HG03159 (cell line): ENCODE measurements around the gene COG4.
"Not testable (repeated sequence)": the region's sequence is repeated elsewhere in the genome, so short reads cannot be mapped to it uniquely, and the experiment has no call there.

Experiments
- ATAC-seq: cut with Tn5 transposase; IDR thresholded peaks from one replicate; pipeline ENCODE4 v1.9.1; 2021; ENCODE audit warnings: mild to moderate bottlenecking, moderate library complexity; ENCODE audit not compliant: unreplicated experiment

The COG4 gene

DNA sequence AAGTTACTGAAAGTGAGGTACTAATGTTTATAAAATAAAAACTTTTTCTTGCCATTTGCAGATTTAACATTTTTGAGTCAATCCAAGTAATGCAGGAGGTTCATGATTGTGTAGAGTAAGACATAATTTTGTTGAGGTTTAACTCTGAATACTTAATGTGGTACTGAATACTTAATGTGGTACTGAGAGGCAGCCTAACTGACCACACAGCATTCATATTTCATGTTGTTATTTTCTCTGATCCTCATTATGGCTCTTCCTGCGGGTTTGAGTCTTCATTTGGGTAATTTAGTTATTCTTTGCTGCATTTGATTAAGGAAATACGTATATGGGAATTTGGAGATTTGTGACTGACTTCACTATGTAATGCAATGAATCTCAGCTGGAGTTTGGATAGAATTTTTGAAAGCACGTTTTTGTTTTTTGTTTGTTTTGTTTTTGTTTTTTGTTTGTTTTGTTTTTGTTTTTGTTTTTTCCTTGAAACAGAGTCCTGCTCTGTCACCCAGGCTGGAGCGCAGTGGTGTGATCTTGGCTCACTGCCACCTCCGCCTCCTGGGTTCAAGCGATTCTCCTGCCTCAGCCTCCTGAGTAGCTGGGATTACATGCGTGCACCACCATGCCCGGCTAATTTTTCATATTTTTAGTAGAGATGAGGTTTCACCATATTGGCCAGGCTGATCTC is 4.1 kb upstream of the COG4 start:
- no peak for ATAC-seq

DNA sequence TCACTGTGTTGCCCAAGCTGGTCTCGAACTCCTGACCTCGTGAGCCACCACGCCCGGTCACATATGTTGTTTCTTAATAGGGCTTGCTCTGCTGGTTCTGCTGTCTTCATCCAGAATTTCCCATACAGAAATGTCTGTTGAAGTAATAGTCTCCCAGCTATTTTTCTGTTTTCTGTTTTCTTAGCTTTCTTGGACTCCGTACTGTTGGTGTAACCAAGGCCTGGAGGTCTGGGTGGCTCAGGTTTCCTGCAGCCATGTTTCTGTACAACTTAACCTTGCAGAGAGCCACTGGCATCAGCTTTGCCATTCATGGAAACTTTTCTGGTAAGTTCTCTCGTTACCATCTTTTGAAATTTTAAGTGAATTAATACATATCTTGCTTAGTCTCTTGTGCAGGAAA is 3.0 kb upstream of the COG4 start:
- ATAC-seq = no peak

DNA sequence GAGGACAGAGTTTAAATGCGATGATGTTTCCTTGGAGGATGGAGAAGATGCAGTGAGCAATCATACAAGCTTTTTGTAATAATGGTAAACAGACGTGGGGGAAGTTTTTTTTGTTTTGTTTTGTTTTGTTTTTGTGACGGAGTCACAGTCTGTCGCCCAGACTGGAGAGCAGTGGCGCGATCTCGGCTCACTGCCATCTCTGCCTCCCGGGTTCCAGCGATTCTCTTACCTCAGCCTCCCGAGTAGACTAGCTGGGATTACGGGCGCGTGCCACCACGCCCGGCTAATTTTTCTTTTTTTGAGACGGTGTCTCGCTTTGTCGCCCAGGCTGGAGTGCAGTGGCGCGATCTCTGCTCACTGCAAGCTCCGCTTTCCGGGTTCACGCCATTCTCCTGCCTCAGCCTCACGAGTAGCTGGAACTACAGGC is 1.1 kb upstream of the COG4 start:
- ATAC-seq = not testable (repeated sequence)

DNA sequence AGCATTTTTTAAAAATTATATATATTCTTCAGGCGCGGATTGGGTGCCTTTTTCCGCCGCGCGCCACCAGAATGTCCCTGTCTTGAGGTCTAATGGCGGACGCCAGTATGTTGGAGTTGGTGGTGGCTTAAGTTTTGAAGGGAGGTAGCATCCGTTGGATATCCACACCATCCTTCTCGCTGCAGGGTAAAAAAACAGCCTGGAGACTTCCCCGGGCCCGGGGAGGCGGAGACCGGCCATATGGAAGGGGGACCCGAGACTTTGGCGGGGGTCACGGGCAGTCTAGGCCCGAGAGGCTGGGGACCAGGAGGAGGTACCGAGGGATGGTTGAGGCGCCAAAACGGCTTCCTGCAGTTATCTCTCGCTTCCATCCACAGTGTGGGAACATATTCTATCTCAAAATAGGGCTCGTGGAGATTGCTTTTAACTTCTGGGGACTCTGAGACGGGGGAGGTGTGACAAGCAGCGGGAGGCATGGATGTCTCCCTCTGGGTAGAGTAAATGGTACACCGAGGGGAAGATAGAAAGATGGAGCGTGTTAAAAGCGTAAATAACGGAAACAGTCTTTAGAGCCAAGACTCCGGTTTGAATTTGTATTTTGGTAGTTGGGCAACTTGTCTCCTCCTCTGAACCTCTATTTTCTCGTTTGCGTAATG is 517 bp upstream of the COG4 start, which contains the start of gene SF3B3:
TSS of gene SF3B3 (plus strand) at position 74 of the 656 bp plus-strand sequence. CDS start 2,841 bp downstream, outside the sequence.
- ATAC-seq = peak; percentile 45

DNA sequence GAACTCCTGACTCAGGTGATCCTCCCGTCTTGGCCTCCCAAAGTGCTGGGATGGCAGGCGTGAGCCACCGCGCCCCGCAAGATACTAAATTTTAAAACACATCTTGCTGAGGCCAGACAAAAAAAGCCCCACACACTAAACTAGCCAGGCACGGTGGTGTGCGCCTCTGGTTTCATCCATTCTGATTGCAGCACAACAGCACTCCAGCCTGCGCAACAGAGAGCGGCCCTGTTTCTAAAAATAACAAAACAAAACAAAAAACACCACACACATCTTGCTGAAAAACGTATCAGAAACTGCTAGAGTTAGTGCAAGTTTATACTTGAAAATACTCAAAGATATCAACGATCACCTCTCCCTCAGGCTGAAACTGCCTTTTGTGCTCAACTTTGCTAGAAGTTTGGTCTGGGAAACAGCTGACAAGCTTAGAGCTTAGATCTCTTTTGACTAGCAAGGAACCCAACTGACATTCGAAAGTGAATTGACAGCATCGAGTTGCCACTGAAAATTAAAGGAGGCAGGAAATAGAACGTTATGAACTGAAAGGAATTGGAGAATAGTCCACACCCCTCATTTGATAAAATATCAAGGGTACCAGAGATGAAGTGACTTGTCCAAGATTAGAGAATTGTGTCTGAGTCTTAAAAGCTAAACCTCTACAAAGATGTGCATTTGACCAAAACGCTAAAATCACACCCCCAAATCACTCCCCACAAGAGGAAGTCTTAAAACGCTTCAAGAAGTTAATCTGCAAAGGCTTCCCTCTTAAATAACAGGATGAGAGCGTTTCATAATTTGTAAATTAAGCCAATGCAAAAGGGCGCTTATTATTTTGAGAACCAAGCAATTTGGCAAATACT is 908 bp downstream of the COG4 start:
- ATAC-seq = no peak

DNA sequence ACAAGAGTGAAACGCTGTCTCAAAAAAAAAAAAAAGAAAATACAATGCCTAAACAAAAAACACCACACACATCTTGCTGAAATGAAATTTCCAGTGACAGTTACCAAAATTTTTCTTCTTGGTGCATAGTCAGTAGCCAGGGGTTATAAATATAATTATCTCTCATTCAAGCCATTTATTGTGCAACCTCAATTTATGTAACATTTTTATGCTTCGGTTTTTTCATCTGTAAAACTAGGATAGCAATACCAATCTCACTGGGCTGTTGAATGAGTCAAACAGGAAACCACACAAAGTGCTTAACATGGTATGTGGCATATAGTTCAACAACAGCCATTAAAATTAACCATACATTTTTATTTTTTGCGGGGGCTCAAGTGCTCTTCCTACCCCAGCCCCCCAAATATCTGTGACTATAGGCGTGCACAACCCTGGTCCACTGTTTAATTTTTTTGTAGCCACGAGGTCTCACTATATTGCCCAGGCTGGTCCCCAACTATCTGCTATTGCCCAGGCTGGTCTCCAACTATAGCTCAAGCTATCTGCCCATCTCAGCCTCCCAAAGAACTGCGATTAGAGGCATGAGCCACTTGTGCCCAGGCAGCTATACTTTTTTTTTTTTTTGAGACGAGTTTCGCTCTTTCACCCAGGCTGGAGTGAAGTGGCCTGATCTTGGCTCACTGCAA is 2.6 kb downstream of the COG4 start:
- no peak for ATAC-seq

DNA sequence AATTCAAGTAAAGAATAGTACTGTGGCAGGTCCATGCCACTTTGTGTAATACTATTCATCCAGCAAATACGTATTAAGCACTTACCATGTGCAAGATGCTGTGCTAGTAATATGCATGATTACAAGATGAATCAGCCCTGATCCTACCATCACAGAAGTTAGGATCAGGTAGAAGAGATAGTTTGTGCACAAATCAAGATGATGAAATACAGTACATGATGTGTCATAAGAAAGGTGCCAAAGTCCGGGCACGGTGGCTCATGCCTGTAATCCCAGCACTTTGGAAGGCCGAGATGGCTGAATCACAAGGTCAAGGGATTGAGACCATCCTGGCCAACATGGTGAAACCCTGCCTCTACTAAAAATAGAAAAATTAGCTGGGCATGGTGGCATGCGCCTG is 10.9 kb downstream of the COG4 start:
- no peak for ATAC-seq

DNA sequence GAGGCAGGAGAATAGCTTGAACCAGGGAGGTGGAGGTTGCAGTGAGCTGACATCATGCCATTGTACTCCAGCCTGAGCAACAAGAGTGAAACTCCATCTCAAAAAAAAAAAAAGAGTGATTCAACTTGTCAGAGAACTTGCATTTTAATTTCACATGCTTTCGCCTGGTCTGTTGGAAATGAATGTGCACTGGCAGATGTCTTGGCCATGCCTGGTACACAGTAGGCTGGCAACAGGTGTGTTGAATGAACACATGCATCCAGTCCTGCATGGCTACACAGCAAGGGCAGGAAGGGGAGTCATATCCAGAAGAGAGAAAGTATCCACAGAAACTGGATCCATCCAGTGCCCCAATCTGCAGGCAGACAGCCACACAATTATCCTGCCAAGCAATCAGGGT is 11.5 kb downstream of the COG4 start:
- ATAC-seq = no peak

DNA sequence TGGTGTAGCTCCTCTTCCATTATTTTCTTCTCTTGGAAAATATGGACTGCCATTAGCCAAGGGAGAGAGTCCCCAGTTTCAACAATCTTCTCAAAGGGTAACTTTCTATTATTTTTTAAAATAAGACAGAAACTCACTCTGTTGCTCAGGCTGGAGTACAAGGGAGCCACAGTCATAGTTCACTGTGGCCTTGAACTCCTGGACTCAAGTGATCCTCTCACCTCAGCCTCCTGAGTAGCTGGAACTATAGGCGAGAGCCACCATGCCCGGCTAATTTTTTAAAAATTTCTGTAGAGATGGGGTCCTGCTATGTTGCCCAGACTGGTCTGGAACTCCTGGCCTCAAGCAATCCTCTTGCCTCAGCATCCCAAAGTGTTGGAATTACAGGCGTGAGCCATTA is 13.1 kb downstream of the COG4 start:
- no peak for ATAC-seq

DNA sequence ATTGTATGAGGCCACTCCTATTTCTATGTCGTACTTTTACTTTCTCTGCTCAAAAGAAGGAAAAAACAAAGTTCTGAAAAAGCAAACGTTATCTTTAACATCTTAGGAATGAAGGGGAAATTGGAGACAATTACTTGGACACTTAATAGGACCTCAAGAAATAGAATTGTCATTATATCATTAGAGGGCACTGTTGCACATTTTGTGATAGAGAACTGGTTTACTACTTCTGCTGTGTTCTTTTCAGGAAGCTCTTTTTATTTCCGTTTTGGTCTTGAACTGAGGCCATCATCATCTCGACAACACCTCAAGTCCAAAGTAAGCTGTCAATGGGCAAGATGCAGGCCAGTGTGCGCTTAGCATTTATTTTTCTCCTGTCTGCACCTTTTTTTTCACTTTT is 14.6 kb downstream of the COG4 start:
- no peak for ATAC-seq

DNA sequence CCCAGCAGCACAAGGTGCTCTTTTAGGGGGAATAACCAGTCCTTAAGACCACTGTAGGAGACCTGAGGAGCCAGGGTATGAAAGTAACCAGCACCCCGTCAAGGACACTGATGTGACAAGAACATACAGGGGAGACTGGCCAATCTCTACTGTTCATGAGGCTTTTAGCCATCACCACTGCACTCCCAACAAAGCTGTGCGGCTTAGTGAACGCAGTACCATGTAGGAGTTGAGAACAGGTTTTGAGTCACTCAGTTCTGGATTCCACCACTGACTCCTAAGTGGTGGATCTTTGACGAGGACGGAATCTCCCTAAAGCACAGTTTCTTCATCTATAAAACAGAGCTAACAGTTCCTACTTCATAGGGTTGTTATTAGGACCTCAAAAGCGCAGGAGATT is 26.8 kb downstream of the COG4 start:
- ATAC-seq = no peak

DNA sequence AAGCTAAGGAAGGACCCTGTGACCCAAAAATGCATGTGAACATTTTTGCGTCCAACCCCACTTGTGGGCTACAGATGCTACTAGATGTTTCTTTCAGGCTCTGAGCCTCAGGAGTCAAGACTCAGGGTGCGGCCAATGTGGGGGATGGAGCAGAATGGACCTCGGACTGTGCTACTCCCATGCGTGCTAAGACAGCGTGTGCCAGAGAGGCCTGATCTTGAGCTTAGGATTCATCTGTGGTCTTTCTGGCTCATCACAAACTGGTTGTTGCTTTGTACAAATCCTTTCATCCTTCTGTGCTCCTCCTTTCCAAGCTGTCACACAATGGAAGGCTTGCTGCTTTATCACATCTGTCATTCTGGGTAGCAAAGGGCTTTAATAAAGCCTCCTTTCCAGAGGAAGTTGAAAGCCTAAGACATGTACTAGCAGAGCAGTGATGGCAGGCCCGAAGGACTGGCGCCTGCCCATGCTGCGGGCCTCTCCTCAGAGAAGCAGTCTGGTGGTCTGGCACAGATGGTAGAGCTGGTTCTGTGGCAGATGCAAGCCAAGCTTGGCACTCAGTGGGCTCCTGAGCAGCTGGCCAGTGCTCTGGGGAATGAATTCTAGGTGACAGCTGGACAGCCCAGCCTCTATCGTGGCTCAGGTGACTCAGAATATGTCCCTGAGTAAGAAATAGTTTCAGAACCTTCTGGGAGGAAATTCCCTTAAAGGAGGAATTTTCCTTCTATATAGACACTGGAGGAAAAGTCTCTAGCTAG is 27.8 kb downstream of the COG4 start:
- ATAC-seq = no peak

DNA sequence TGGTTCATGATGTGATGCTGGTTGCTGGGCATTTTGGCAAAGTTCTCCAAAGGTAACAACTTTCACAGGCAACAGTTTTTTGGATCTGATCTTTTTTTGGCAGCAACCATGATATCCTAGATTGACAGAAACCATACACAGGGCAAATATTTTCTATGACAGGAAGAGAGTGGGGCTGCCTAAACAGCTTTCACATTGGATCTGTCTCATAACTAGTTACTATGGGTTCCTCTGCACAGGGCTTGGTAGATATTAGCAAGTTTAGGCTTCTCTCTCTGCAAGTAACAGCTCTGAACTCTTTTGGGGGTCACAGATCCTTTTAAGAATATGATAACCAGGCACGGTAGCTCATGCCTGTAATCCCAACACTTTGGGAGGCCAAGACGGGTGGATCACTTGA is 28.6 kb downstream of the COG4 start:
- no peak for ATAC-seq

DNA sequence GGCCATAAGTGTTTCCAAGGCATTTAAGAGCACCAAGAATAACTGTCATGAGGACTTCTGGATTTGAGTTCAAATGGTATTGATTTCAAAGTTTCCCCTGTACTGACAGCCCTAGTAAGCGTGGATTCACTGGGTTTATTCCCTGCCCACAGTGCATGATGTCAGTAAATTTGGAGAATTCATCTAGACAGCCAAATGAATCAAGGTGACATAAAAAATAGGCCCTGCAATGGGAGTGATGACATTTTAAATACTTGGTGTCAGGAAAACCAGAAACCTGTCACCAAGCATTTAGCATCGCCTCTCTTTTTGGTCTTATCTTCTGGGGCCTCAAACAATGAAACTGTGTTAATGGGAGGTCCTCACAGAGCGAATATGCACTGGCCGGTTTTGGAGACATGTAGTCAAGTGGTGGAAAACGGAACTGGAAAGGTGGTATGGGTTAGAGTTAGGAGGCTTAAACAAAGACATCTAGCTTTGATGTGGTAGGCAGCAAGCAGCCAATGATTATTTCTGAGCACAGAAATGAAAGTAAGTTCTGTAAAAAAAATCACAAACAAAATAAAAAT is 29.1 kb downstream of the COG4 start:
- ATAC-seq = no peak

DNA sequence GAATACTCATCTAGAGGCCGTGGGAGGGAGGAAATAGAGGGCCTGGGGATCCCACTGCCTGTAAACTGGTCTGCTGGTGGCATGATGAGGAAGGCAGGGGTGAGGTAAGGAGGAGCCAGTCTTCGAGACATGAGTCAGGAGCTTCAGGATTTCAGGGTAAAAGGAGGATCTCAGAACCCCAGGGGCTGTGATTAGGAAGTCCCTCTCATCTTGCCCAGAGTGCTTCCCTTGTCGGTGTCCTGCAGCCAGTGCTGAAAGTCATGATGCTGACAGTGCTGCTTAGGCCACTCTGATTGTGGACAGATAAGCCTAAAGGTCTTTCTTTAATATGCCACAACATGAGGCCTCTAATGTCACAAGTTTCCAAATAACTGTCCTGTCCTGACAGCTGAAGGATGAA is 29.6 kb downstream of the COG4 start:
- no peak for ATAC-seq

DNA sequence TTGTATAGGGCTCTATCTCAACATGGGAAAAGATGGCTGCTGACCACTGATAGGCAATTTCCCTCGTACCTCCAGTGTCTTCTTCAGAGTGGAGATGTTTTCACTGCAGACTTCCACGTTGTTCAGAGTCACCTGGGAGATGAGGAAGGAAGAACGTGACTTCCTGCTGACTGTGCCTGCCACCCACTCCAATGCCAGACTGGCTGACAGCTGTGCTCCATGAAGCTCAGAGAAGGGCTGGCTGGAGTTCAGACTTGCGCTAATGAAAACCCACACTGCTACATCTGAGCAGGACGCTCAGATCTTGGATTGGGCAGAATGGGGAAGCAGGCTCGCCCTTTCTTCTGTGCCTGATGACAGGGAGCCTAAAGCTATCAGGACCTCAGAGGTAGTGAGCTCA is 33.1 kb downstream of the COG4 start:
- ATAC-seq = no peak

DNA sequence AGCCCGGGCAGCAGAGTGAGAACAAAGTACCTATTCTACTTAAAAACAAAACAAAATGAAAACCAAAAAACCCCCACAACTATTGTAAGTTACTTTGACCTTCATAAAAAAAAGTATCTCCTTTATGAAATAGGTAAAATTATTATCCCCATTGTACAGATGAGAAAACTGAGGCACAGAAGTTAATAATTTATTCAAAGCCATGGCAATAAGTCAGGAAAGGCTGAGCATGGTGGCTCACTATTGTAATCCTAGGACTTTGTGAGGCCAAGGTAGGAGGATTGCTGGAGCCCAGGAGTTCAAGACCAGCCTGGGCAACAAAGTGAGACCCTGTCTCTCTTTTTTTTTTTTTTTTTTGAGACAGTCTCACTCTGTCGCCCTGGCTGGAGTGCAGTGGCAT is 38.5 kb downstream of the COG4 start:
- ATAC-seq = no peak

DNA sequence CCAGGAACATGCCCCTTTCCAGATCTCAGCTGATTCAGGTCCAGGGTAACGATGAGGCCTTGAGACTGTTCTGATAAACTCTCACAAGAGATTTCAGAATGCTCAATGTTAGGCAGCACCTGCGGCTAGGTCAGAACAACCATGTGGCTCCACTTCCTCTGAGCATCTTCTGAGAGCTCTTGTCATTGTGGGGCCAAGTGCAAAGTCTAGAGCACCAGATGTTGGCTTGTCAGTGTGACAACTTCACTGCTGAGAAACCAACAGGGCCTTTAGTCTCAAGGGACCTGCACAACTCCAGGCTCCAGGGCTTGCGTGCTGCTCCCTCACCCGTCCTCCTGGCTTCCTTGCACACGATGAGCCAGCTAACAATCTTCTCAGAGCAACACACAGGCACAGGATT is 39.9 kb downstream of the COG4 start:
- ATAC-seq = no peak

DNA sequence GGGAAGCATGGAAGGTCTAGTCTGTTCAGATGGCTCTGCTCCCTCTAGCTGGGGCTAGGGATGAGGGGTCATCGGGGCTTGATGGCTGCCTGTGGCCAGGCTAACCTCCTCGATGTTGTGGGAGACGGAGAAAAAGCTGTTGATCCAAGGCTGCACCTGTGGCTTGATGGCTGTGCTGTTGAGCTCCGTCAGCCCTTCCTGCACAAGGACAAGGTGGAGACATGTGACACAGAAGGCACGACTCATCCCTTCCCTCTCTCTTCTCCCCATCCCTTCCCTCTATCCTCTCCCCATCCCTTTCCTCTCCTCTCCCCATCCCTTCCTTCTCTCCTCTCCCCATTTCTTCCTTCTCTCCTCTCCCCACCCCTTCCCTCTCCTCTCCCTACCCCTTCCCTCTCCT is 40.7 kb downstream of the COG4 start:
- no peak for ATAC-seq

DNA sequence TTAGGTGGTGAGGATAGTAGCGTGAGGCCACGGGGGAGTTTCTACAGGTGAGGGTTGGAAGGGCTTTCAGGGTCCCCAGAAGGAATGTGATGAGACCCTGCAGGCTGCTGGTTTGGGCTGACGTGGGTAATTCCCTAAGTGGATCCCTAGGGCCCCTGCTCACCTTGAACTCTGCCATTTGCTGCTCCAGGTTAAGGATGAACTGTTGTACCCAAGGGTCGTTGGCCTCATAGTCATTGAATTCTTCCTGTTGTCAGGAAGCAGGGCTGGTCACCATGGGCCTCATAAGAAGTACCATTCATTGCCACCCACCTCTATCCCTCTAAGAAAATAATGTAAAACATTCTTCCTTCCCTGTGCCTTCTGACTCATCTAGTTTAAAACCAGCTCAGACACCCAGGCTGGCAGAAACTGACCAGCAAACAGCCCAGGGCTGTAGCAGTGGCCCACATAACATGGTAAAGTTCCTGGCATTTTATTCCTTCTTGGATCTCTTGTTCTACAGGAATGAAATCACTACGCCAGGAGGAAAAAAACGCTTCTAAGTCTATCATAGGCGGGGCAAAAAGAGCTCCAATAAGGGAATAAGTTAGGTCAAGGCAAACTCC is 41.3 kb downstream of the COG4 start:
- ATAC-seq = no peak
